ENCODE results near the gene METTL24. TPM values are rescaled to one million over a fixed set of nuclear protein-coding genes. Genes with fewer than 3 reads are reported as not detected.
"Not testable (repeated sequence)": the region's sequence is repeated elsewhere in the genome, so short reads cannot be mapped to it uniquely, and the experiment has no call there.

Gene METTL24
- total RNA-seq, 8 experiments from 2014 or later: 0.49 to 5.6 (median 2.5) TPM; not detected in 3

- ATAC-seq (replicated peaks in 6 of 8): no peak
- H3K4me1 ChIP-seq (replicated peaks in 1 of 2): peaks cover 19 to 39% of the 10 kb centered on the region in 2 donors
- no peak overlapping the region for H3K4me3 ChIP-seq
- in situ Hi-C loops (cut with MboI; ENCODE audit: low pct_unique_long_range_greater_than_20kb in 2 of 9, low sequenced_read_pairs in 9 of 9, unreplicated experiment in 9 of 9): no loop called here
- 0 to 92% (median 81%) methylated on average over 1 to 7 of the region's 8 CpGs; no CpG with 5 or more reads in 1 of the 10 experiments for WGBS, 10 experiments
- H3K27ac ChIP-seq: no peak overlapping the region
Observed at GRCh38 chr6:110287462-110288341, 70.4 kb downstream of the METTL24 start.

DNA sequence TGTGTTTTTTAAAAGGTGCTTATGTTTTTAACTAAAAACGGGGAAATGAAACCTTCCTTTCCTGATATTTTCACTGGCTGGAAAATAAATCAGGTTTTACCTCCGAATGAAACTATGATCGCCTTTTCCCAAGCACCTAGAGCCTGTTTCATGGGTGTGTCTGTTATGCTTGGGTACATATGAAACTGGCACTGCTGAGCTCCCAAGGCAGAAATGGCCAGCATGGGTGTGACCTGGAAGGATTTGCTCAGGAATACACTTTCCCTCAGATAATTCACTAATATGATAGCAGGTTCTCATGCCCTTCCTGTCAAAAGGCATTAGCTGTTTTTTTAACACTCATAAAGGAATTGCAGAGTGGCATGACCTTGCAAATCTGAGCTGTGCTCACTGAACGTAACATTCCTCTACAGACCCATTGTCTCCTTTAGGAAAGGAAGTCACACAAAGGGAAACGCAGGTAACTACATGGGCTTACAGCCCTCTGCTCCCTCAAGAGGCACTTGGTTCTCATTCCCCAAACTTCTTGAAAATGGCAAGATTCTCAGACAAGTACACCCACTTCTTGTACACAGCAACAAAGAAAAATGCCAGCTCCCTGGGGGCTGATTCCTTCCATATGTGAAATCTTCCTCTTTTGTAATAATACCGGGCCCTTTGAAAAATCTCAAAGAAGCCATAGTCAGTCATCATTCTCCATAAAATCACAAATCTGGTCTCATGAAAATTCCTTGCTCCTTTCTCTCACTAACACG lies 72.7 kb downstream of the METTL24 start:
- in situ Hi-C loops (cut with MboI; ENCODE audit: low pct_unique_long_range_greater_than_20kb in 2 of 9, low sequenced_read_pairs in 9 of 9, unreplicated experiment in 9 of 9): no loop called here
- H3K4me3 ChIP-seq: no peak overlapping the region
- WGBS, 10 experiments: 4 to 92% (median 75%) methylated on average over 1 to 7 of the region's 7 CpGs
- peak in 6 of 8 experiments; percentile 15 to 88 (median 50) for ATAC-seq (replicated peaks in 6 of 8)
- peaks cover 19 to 39% of the 10 kb centered on the region in 2 donors for H3K4me1 ChIP-seq (replicated peaks in 1 of 2)
- H3K27ac ChIP-seq: no peak overlapping the region

DNA sequence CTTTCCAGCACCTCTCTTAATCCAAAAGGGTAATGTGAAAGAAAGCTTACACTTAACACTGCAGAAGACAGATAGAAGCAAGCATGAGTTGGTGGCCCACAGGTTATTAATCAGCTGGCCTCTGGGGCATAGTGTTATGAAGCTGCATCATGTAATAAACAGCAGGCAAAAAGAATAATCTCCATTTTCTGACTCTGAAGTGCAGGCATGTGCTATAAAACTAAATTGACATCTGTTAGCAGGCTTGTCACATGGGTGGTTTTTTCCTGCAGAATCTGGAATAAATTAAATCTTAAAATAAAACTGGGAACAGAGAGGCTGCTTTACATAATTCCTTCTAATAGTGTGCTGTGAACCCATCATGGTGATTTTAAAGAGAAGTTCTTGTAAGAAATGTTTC lies 73.3 kb downstream of the METTL24 start:
- Histone ChIP-seq H3K4me3 (no peak overlapping the region), H3K4me1 (replicated peaks in 1 of 2) (peaks cover 19 to 39% of the 10 kb centered on the region in 2 donors), H3K27ac (no peak overlapping the region)
- in situ Hi-C loops (cut with MboI; ENCODE audit: low pct_unique_long_range_greater_than_20kb in 2 of 9, low sequenced_read_pairs in 9 of 9, unreplicated experiment in 9 of 9): no loop called here
- ATAC-seq (replicated peaks in 6 of 8): peak; percentile 62 to 96 (median 86)

DNA sequence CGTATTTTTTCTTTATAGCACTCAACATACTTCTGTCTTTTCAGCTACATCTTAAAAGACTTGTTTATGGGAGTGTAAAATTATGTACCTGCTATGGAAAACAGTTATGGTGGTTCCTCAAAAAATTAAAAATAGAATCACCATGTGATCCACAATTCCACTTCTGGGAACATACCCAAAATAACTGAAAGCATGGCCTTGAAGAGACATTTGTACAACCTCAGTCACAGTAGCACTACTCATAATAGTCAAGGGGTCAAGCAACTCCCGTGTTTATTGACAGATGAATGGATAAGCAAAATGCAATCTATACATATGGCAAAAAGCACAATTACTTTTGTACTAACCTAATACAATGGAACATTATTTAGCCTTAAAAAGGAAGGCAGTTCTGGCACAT lies 74.5 kb downstream of the METTL24 start:
- Histone ChIP-seq H3K27ac (no peak overlapping the region), H3K4me3 (no peak overlapping the region), H3K4me1 (replicated peaks in 1 of 2) (peaks cover 19 to 39% of the 10 kb centered on the region in 2 donors)
- ATAC-seq (replicated peaks in 6 of 8): no peak
- in situ Hi-C loops (cut with MboI; ENCODE audit: low pct_unique_long_range_greater_than_20kb in 2 of 9, low sequenced_read_pairs in 9 of 9, unreplicated experiment in 9 of 9): no loop called here
- 33 to 100% (median 83%) methylated on average over 1 to 2 of the region's 2 CpGs; no CpG with 5 or more reads in 1 of the 10 experiments for WGBS, 10 experiments

DNA sequence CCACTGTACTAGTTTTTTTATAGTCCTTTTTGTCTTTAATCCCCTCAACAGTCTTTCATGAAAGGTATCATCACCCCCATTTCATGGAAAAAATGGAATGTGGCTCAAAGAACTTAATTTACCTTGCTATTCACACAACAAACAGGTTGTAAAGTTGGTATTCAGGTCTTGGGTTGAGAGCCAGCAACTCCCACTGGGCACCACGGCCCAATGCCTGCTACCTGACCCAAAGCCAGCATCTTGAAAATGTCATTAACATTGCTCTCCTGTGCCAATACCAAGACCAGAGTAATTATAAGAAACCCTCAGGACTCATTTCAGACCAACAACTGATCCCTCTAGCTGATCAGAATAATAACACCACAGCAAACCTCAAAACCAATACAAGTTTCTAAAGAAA lies 75.7 kb downstream of the METTL24 start:
- no peak for ATAC-seq (replicated peaks in 6 of 8)
- in situ Hi-C loops (cut with MboI; ENCODE audit: low pct_unique_long_range_greater_than_20kb in 2 of 9, low sequenced_read_pairs in 9 of 9, unreplicated experiment in 9 of 9): no loop called here
- WGBS, 10 experiments: 50 to 100% (median 80%) methylated on average over 1 of the region's 1 CpG; no CpG with 5 or more reads in 3 of the 10 experiments
- Histone ChIP-seq H3K4me1 (replicated peaks in 1 of 2) (peaks cover 16 to 39% of the 10 kb centered on the region in 2 donors), H3K27ac (no peak overlapping the region), H3K4me3 (no peak overlapping the region)

DNA sequence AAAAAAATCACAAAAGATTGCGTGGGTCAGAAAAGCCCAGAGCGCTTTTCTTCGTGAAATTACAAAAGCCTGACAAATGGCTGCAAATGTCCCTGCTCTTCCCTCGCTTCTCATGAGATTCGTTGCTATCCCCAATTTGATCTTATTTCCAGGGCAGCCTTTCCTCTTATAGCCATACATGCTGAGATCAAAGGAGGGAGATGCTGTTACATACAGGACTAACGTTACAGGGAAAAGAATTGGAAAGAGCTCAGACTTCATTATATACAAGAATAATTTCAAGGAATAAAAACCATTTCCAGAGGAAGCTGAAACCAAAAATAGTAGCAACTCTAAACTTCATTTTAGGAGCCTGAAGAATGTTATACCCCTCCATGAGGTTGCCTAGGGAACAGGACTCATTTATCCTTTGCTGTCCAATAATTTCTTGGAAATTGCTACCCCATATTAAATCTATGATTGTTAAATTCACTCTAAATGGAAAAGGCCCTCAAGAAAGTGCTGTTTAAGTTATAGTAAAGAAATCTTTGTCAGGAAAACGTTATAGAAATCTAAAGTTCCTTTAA lies 81.0 kb downstream of the METTL24 start:
- in situ Hi-C loops (cut with MboI; ENCODE audit: low pct_unique_long_range_greater_than_20kb in 2 of 9, low sequenced_read_pairs in 9 of 9, unreplicated experiment in 9 of 9): no loop called here
- Histone ChIP-seq H3K27ac (no peak overlapping the region), H3K4me1 (replicated peaks in 1 of 2) (peaks cover 5 to 8% of the 10 kb centered on the region in 2 donors), H3K4me3 (no peak overlapping the region)
- ATAC-seq (replicated peaks in 6 of 8): no peak
- 28 to 66% (median 52%) methylated on average over 3 to 7 of the region's 7 CpGs for WGBS, 10 experiments

DNA sequence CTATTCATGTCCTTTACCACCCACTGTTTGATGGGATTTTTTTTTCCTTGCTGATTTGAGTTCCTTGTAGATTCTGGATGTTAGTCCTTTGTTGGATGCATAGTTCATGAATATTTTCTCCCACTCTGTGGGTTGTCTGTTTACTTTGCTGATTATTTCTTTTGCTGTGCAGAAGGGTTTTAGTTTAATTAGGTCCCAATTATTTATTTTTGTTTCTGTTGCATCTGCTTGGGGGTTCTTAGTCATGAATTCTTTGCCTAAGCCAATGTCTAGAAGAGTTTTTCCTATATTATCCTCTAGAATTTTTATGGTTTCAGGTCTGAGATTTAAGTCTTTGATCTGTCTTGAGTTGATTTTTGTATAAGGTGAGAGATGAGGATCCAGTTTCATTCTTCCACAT lies 85.4 kb downstream of the METTL24 start:
- H3K4me3 ChIP-seq; ATAC-seq (replicated peaks in 6 of 8); H3K27ac ChIP-seq; in situ Hi-C loops (cut with MboI; ENCODE audit: low pct_unique_long_range_greater_than_20kb in 2 of 9, low sequenced_read_pairs in 9 of 9, unreplicated experiment in 9 of 9): not testable (repeated sequence)
- H3K4me1 ChIP-seq (replicated peaks in 1 of 2): peaks cover 9 to 12% of the 10 kb centered on the region in 2 donors

DNA sequence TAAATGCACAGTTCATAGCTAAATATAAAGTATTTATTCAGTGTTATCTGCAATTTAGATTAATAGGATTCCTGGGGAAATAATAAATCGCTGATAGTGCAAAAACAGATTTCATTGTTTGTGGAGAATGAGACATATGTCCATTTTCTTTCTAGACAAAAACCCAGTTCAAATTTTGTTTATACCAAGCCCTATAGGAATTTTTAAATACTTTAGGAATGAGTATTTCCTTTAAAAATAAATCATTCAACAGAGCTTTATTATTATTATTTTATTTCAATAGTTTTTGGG lies 86.5 kb downstream of the METTL24 start:
- no peak overlapping the region for H3K4me3 ChIP-seq
- ATAC-seq (replicated peaks in 6 of 8): no peak
- H3K4me1 ChIP-seq (replicated peaks in 1 of 2): peaks cover 4 to 5% of the 10 kb centered on the region in 2 donors
- no peak overlapping the region for H3K27ac ChIP-seq
- 70 to 100% (median 96%) methylated on average over 1 of the region's 1 CpG for WGBS, 10 experiments
- in situ Hi-C loops (cut with MboI; ENCODE audit: low pct_unique_long_range_greater_than_20kb in 2 of 9, low sequenced_read_pairs in 9 of 9, unreplicated experiment in 9 of 9): no loop called here

- H3K27ac ChIP-seq: no peak overlapping the region
- in situ Hi-C loops (cut with MboI; ENCODE audit: low pct_unique_long_range_greater_than_20kb in 2 of 9, low sequenced_read_pairs in 9 of 9, unreplicated experiment in 9 of 9): no loop called here
- WGBS, 10 experiments: 0 to 100% (median 53%) methylated on average over 1 to 4 of the region's 4 CpGs; no CpG with 5 or more reads in 1 of the 10 experiments
- no peak overlapping the region for H3K4me3 ChIP-seq
- peaks cover 4% of the 10 kb centered on the region in 2 donors for H3K4me1 ChIP-seq (replicated peaks in 1 of 2)
- ATAC-seq (replicated peaks in 6 of 8): peak in 2 of 8 experiments; percentile 37 to 53
Observed at GRCh38 chr6:110270165-110270564, 88.0 kb downstream of the METTL24 start.

DNA sequence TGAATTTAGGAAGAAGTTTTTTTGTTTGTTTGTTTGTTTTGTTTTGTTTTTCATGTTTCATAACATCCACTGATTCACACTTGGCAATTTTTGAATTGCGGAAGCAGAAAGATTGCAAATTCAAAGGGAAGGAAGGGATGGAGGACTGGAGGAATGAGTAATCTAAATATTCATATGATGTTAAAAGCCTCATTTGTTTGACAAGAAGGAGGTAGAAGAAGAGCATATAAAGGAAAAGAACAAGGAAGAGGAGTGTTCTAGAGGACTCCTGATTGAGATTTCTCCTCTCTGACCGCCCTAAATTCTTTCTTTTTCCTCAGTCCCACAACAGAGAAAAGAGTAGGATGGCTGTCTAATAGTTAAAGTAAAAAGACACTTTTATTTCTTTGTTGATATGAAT lies 88.5 kb downstream of the METTL24 start:
- Histone ChIP-seq H3K27ac (no peak overlapping the region), H3K4me3 (no peak overlapping the region), H3K4me1 (replicated peaks in 1 of 2) (peaks cover 4% of the 10 kb centered on the region in 2 donors)
- peak in 2 of 8 experiments; percentile 13 to 52 for ATAC-seq (replicated peaks in 6 of 8)
- in situ Hi-C loops (cut with MboI; ENCODE audit: low pct_unique_long_range_greater_than_20kb in 2 of 9, low sequenced_read_pairs in 9 of 9, unreplicated experiment in 9 of 9): no loop called here
- 42 to 100% (median 88%) methylated on average over 2 of the region's 2 CpGs; no CpG with 5 or more reads in 1 of the 10 experiments for WGBS, 10 experiments

DNA sequence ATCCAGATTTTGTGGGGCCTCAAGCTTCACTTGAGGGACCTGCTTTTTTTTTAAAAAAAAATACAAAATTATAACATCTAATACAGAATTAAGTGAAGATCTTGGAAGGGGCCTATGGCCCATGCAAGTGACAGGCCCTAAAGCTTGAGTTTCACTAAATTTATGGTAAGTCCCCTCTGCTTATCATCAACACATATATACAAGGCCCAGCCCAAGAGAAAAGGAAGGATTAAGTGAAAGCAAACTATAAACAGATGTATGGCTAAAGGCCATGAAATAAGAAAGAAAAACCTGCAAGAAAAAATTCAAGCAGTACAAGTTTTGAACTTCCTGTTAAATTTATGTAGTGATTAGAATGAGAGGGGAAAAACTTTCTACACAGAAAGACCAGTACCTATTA lies 91.2 kb downstream of the METTL24 start:
- Histone ChIP-seq H3K27ac (no peak overlapping the region), H3K4me3 (no peak overlapping the region), H3K4me1 (replicated peaks in 1 of 2) (peaks cover 4% of the 10 kb centered on the region in 2 donors)
- in situ Hi-C loops (cut with MboI; ENCODE audit: low pct_unique_long_range_greater_than_20kb in 2 of 9, low sequenced_read_pairs in 9 of 9, unreplicated experiment in 9 of 9): no loop called here
- ATAC-seq (replicated peaks in 6 of 8): no peak

GRCh38 chr6:110265273-110265672 lies 92.9 kb downstream of the METTL24 start:
- ATAC-seq (replicated peaks in 6 of 8): no peak
- in situ Hi-C loops (cut with MboI; ENCODE audit: low pct_unique_long_range_greater_than_20kb in 2 of 9, low sequenced_read_pairs in 9 of 9, unreplicated experiment in 9 of 9): no loop called here
- H3K4me1 ChIP-seq (replicated peaks in 1 of 2): peaks cover 3 to 4% of the 10 kb centered on the region in 2 donors
- H3K27ac ChIP-seq: no peak overlapping the region
- no peak overlapping the region for H3K4me3 ChIP-seq
- WGBS, 10 experiments: 33 to 100% (median 84%) methylated on average over 1 to 3 of the region's 3 CpGs

DNA sequence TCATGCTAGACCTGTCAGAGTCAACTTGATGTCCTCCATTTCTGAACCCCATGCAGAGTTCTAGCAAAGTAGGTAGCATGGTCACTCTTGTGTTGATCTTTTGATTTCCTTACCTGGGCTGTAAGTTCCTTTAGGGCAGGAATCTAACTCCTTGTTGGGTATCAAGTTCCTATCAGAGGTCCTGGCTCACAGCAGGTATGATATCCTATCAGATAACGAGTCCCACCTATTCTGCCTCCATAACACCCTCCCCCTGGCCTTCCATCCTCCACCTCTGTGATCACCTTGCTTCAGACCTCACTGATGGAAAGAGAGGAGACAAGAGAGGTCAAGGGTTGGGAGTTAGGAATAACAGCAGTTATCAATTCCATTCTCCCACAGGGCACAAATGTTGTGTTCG lies 101.8 kb downstream of the METTL24 start:
- ATAC-seq (replicated peaks in 6 of 8): no peak
- WGBS, 10 experiments: 8 to 100% (median 86%) methylated on average over 1 of the region's 2 CpGs; no CpG with 5 or more reads in 5 of the 10 experiments
- H3K4me1 ChIP-seq (replicated peaks in 1 of 2): peaks cover 0 to 5% of the 10 kb centered on the region in 2 donors
- H3K27ac ChIP-seq: no peak overlapping the region
- no peak overlapping the region for H3K4me3 ChIP-seq
- in situ Hi-C loops (cut with MboI; ENCODE audit: low pct_unique_long_range_greater_than_20kb in 2 of 9, low sequenced_read_pairs in 9 of 9, unreplicated experiment in 9 of 9): no loop called here
